ENCODE measurements around the gene PARD3B. TPM values are rescaled to one million over a fixed set of nuclear protein-coding genes. Genes with fewer than 3 reads are reported as not detected.

Gene PARD3B
- total RNA-seq, 1 experiment from 2014 or later, result 7.6 TPM

DNA sequence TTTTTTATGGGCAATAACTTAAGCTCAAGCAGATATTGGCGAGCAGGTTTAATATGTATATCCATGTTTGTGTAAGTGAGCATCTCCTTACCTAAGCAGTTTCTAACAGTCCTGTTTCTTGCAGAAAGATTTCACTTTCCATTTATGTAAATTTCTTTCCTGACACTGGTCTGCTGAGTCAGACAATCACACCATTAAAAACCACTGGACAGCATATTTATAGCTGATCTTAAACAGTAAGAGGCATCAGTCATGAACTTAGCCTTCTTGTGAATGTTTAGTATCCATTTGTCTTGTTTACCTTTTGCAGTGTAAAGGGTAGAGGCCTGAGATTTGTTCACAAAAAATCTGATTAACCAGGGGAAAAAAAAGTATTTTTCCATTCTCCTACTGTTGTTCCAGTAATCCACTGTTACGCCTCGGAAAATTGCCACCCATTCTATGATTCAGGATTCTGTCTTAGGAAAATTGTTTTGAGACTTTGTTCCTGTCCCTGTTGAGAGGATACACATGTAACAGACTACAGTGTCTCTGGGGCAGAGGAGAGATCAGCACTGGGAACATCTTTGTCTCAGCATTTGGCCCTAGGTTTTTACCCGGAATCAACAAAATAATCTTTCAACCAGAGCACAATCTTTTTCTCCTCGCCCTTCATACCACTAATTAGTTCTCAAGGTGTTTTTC lies 616.0 kb downstream of the PARD3B start:
- Histone ChIP-seq H3K36me3 (ENCODE audit: low read depth) (no peaks in the 10 kb centered on the region), H3K4me2 (no peak overlapping the region), H3K9me3 (ENCODE audit: insufficient read depth, low read depth) (no peaks in the 10 kb centered on the region), H3K9me2 (ENCODE audit: insufficient read depth) (no peaks in the 10 kb centered on the region), H3K27me3 (ENCODE audit: insufficient read depth, low read depth) (no peaks in the 10 kb centered on the region), H3K27ac (no peak overlapping the region), H2AFZ (no peak overlapping the region), H3K4me3 (no peak overlapping the region), H4K20me1 (ENCODE audit: insufficient read depth) (no peaks in the 10 kb centered on the region), H3F3A (ENCODE audit: insufficient read depth, low read depth) (no peaks in the 10 kb centered on the region), H3K4me1 (replicated peaks; ENCODE audit: insufficient read depth) (no peaks in the 10 kb centered on the region), H3K79me2 (ENCODE audit: low read depth) (no peaks in the 10 kb centered on the region)
- intact Hi-C loops (cut with micrococcal nuclease; ENCODE audit: unreplicated experiment), result no loop called here
- no peak for TF ChIP-seq EZH2 (IDR thresholded peaks at IDR 0.05; ENCODE audit: low read depth)
- TF ChIP-seq, protein P1, sequence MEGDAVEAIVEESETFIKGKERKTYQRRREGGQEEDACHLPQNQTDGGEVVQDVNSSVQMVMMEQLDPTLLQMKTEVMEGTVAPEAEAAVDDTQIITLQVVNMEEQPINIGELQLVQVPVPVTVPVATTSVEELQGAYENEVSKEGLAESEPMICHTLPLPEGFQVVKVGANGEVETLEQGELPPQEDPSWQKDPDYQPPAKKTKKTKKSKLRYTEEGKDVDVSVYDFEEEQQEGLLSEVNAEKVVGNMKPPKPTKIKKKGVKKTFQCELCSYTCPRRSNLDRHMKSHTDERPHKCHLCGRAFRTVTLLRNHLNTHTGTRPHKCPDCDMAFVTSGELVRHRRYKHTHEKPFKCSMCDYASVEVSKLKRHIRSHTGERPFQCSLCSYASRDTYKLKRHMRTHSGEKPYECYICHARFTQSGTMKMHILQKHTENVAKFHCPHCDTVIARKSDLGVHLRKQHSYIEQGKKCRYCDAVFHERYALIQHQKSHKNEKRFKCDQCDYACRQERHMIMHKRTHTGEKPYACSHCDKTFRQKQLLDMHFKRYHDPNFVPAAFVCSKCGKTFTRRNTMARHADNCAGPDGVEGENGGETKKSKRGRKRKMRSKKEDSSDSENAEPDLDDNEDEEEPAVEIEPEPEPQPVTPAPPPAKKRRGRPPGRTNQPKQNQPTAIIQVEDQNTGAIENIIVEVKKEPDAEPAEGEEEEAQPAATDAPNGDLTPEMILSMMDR (conservative IDR thresholded peaks at IDR 0.05), result no peak
- DNase-seq, result no peak
- no TSS peak for BruUV-seq (replicated peaks)
- POLR2A ChIA-PET (ENCODE audit: unreplicated experiment), result no interaction called here
- CTCF ChIA-PET, result no interaction called here

DNA sequence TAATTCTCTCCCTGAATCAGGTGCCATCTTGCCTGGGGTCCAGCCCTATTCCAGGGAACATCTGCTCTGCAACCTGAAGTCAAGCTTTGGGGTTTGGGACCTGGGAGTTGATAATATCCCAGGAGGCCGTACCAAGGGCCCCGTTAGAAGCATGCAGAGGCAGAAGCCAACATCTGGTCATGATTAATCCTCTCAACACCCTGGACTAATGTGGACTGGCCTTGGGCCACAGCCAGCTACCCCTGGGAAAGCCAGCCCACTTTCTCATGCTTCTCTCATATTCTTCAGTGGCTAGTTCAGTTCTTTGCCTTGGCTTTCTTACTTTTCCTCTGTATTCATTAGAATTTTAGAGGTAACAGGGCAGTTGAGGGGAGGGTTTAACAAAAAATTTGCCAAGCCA lies 621.5 kb downstream of the PARD3B start:
- ChIA-PET CTCF (no interaction called here), POLR2A (ENCODE audit: unreplicated experiment) (no interaction called here)
- BruUV-seq (replicated peaks), result no TSS peak

GRCh38 chr2:205169012-205169411 lies 623.7 kb downstream of the PARD3B start:
- intact Hi-C loops (cut with micrococcal nuclease; ENCODE audit: unreplicated experiment), result no loop called here
- CTCF ChIA-PET, result no interaction called here

More for the DNA sequence above, 621.5 kb downstream of the PARD3B start:
- H2AFZ ChIP-seq, result no peak overlapping the region
- no peaks in the 10 kb centered on the region for H3K9me3 ChIP-seq (ENCODE audit: insufficient read depth, low read depth)
- no peak overlapping the region for H3K4me2 ChIP-seq
- H3F3A ChIP-seq (ENCODE audit: insufficient read depth, low read depth), result no peaks in the 10 kb centered on the region
- H3K79me2 ChIP-seq (ENCODE audit: low read depth), result no peaks in the 10 kb centered on the region
- no peak overlapping the region for H3K4me3 ChIP-seq
- H3K36me3 ChIP-seq (ENCODE audit: low read depth), result no peaks in the 10 kb centered on the region
- no peaks in the 10 kb centered on the region for H3K27me3 ChIP-seq (ENCODE audit: insufficient read depth, low read depth)
- H4K20me1 ChIP-seq (ENCODE audit: insufficient read depth), result no peaks in the 10 kb centered on the region
- H3K27ac ChIP-seq, result no peak overlapping the region
- no peaks in the 10 kb centered on the region for H3K9me2 ChIP-seq (ENCODE audit: insufficient read depth)
- H3K4me1 ChIP-seq (replicated peaks; ENCODE audit: insufficient read depth), result no peaks in the 10 kb centered on the region
- DNase-seq, result no peak
- intact Hi-C loops (cut with micrococcal nuclease; ENCODE audit: unreplicated experiment), result no loop called here
- TF ChIP-seq, protein P1 (conservative IDR thresholded peaks at IDR 0.05), result no peak
- TF ChIP-seq EZH2 (IDR thresholded peaks at IDR 0.05; ENCODE audit: low read depth), result no peak

More at GRCh38 chr2:205169012-205169411, 623.7 kb downstream of the PARD3B start:
- H3K36me3 ChIP-seq (ENCODE audit: low read depth), result no peaks in the 10 kb centered on the region
- no peak overlapping the region for H3K4me2 ChIP-seq
- BruUV-seq (replicated peaks), result no TSS peak
- DNase-seq, result no peak
- H3K27ac ChIP-seq, result no peak overlapping the region
- H3K4me1 ChIP-seq (replicated peaks; ENCODE audit: insufficient read depth), result no peaks in the 10 kb centered on the region
- H3K9me2 ChIP-seq (ENCODE audit: insufficient read depth), result no peaks in the 10 kb centered on the region
- POLR2A ChIA-PET (ENCODE audit: unreplicated experiment), result no interaction called here
- no peak overlapping the region for H2AFZ ChIP-seq
- H3K4me3 ChIP-seq, result no peak overlapping the region
- no peaks in the 10 kb centered on the region for H3K27me3 ChIP-seq (ENCODE audit: insufficient read depth, low read depth)
- no peaks in the 10 kb centered on the region for H3K79me2 ChIP-seq (ENCODE audit: low read depth)
- H4K20me1 ChIP-seq (ENCODE audit: insufficient read depth), result no peaks in the 10 kb centered on the region
- no peaks in the 10 kb centered on the region for H3K9me3 ChIP-seq (ENCODE audit: insufficient read depth, low read depth)
- no peak for TF ChIP-seq EZH2 (IDR thresholded peaks at IDR 0.05; ENCODE audit: low read depth)
- TF ChIP-seq, protein P1 (conservative IDR thresholded peaks at IDR 0.05), result no peak
- H3F3A ChIP-seq (ENCODE audit: insufficient read depth, low read depth), result no peaks in the 10 kb centered on the region

Data from PC-9 (cell line).